Measurements from ENCODE around the gene SPATA18. TPM values are rescaled to one million over a fixed set of nuclear protein-coding genes. Genes with fewer than 3 reads are reported as not detected.

SPATA18 gene
- polyA plus RNA-seq, 3 donors = 0.04 to 0.41 TPM; not detected in 1

DNA sequence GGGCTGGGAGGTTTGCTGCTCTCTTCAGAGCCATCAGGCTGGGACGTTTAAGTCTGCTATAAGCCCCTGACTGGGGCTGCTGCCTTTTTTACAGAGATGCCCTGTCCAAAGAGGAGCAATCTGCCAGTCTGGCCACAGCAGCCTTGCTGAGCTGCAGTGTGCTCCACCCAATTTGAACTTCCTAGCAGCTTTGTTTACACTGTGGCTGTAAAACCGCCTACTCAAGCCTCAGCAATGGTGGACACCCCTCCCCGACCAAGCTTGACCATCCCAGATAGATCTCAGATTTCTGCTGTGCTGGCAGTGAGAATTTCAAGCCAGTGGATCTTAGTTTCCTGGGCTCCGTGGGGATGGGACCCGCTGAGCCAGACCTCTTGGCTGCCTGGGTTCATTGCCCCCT, 40.7 kb downstream of the SPATA18 start:
- Histone ChIP-seq H3K4me2 (replicated peaks; ENCODE audit: extremely low read depth, low read length, poor library complexity, severe bottlenecking) (no peak overlapping the region), H4K20me1 (ENCODE audit: insufficient read depth, low read length) (no peaks in the 10 kb centered on the region), H3K9ac (ENCODE audit: insufficient read depth, low read length, poor library complexity, severe bottlenecking) (no peak overlapping the region), H3K27me3 (ENCODE audit: control insufficient read depth in 2 of 2, insufficient read depth in 2 of 2, low read length in 2 of 2) (no peaks in the 10 kb centered on the region), H3K27ac (ENCODE audit: low read depth in 1 of 2, low read length in 2 of 2) (no peak overlapping the region), H3K79me2 (ENCODE audit: insufficient read depth, low read length) (no peaks in the 10 kb centered on the region), H3K4me1 (ENCODE audit: control insufficient read depth in 1 of 2, insufficient read depth in 2 of 2, low read length in 2 of 2) (no peaks in the 10 kb centered on the region), H3K36me3 (replicated peaks in 1 of 2; ENCODE audit: control insufficient read depth in 1 of 2, insufficient read depth in 2 of 2, low read length in 2 of 2) (no peaks in the 10 kb centered on the region), H2AFZ (ENCODE audit: insufficient read depth, low read depth, low read length, poor library complexity, severe bottlenecking) (no peak overlapping the region), H3K4me3 (replicated peaks in 1 of 3; ENCODE audit: low read depth in 2 of 3, low read length in 3 of 3) (no peak overlapping the region), H3K9me3 (replicated peaks in 1 of 2; ENCODE audit: control insufficient read depth in 1 of 2, insufficient read depth in 1 of 2, low read length in 2 of 2) (no peaks in the 10 kb centered on the region)
- Mint-ChIP-seq H3K27ac (no peak overlapping the region), H3K4me1 (peaks cover 3% of the 10 kb centered on the region), H3K36me3 (no peaks in the 10 kb centered on the region), H3K4me3 (no peak overlapping the region), H3K9me3 (peaks cover 0 to 11% (median 6%) of the 10 kb centered on the region in 7 donors), H3K27me3 (ENCODE audit: low read depth in 3 of 3) (peaks cover 2 to 8% (median 2%) of the 10 kb centered on the region in 3 donors)
- TF ChIP-seq, protein P1, sequence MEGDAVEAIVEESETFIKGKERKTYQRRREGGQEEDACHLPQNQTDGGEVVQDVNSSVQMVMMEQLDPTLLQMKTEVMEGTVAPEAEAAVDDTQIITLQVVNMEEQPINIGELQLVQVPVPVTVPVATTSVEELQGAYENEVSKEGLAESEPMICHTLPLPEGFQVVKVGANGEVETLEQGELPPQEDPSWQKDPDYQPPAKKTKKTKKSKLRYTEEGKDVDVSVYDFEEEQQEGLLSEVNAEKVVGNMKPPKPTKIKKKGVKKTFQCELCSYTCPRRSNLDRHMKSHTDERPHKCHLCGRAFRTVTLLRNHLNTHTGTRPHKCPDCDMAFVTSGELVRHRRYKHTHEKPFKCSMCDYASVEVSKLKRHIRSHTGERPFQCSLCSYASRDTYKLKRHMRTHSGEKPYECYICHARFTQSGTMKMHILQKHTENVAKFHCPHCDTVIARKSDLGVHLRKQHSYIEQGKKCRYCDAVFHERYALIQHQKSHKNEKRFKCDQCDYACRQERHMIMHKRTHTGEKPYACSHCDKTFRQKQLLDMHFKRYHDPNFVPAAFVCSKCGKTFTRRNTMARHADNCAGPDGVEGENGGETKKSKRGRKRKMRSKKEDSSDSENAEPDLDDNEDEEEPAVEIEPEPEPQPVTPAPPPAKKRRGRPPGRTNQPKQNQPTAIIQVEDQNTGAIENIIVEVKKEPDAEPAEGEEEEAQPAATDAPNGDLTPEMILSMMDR (IDR thresholded peaks at IDR 0.05) = no peak
- intact Hi-C loops (cut with micrococcal nuclease) = no loop called here
- 69% methylated on average over 5 of the region's 5 CpGs for WGBS (ENCODE audit: insufficient coverage)
- DNase-seq = no peak

DNA sequence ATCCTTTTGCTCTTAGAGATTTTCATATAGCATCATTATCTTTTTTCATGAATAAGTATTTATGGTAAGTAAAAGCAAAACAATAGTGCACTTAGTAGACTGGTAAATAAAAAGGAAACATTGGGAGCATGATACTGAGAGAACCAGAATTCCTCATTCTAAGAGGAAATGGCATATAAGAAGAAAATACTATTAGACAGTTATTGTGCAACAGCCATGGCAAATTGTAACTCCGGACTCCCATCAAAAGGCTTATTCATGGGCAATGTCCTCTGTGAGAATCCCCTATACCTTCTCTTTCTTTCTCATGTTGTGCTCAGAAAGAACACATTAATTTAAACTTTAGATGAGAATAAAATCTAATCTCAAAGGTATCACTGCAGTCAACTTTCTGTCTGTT, 42.4 kb downstream of the SPATA18 start:
- peaks cover 0 to 8% (median 0%) of the 10 kb centered on the region in 3 donors for H3K27me3 Mint-ChIP-seq (ENCODE audit: low read depth in 3 of 3)
- no peaks in the 10 kb centered on the region for H3K36me3 Mint-ChIP-seq

More for the DNA sequence above, 42.4 kb downstream of the SPATA18 start:
- H4K20me1 ChIP-seq (ENCODE audit: insufficient read depth, low read length) = no peaks in the 10 kb centered on the region
- no peak overlapping the region for H3K4me3 ChIP-seq (replicated peaks in 1 of 3; ENCODE audit: low read depth in 2 of 3, low read length in 3 of 3)
- Mint-ChIP-seq H3K9me3 (peaks cover 0 to 11% (median 5%) of the 10 kb centered on the region in 7 donors), H3K4me3 (no peak overlapping the region), H3K27ac (no peak overlapping the region), H3K4me1 (peaks cover 3% of the 10 kb centered on the region)
- DNase-seq = no peak
- no peak overlapping the region for H3K4me2 ChIP-seq (replicated peaks; ENCODE audit: extremely low read depth, low read length, poor library complexity, severe bottlenecking)
- no peak overlapping the region for H3K9ac ChIP-seq (ENCODE audit: insufficient read depth, low read length, poor library complexity, severe bottlenecking)
- TF ChIP-seq, protein P1 (IDR thresholded peaks at IDR 0.05) = no peak
- no peaks in the 10 kb centered on the region for H3K9me3 ChIP-seq (replicated peaks in 1 of 2; ENCODE audit: control insufficient read depth in 1 of 2, insufficient read depth in 1 of 2, low read length in 2 of 2)
- no peaks in the 10 kb centered on the region for H3K36me3 ChIP-seq (replicated peaks in 1 of 2; ENCODE audit: control insufficient read depth in 1 of 2, insufficient read depth in 2 of 2, low read length in 2 of 2)
- no peak overlapping the region for H2AFZ ChIP-seq (ENCODE audit: insufficient read depth, low read depth, low read length, poor library complexity, severe bottlenecking)
- no peaks in the 10 kb centered on the region for H3K4me1 ChIP-seq (ENCODE audit: control insufficient read depth in 1 of 2, insufficient read depth in 2 of 2, low read length in 2 of 2)
- intact Hi-C loops (cut with micrococcal nuclease) = no loop called here
- no peaks in the 10 kb centered on the region for H3K79me2 ChIP-seq (ENCODE audit: insufficient read depth, low read length)
- H3K27ac ChIP-seq (ENCODE audit: low read depth in 1 of 2, low read length in 2 of 2) = no peak overlapping the region
- WGBS (ENCODE audit: insufficient coverage) = no CpG with 5 or more reads among the region's 1 CpG
- H3K27me3 ChIP-seq (ENCODE audit: control insufficient read depth in 2 of 2, insufficient read depth in 2 of 2, low read length in 2 of 2) = no peaks in the 10 kb centered on the region
